K562 (cell line): ENCODE data around the gene PRDM16. TPM values are rescaled to one million over a fixed set of nuclear protein-coding genes. Genes with fewer than 3 reads are reported as not detected.

Experiments used
- ATAC-seq: fragments of 200-7000 bp; cut with Tn5 transposase; 3 replicates; pipeline ENCODE4 v1.9.1; 2020; ENCODE audit warnings: moderate library complexity
- BruUV-seq: library from RNA; stranded (reverse); fragments of 400-500 nt; replicated peaks from 2 replicates; lab custom pipeline; 2021; lab: Mats Ljungman, UMichigan
- CTCF ChIA-PET: fragments of 300-600 bp; formaldehyde crosslinking; extraction: SDS; loops from one replicate; lab custom pipeline; 2021; ENCODE audit warnings: low intra/inter-chr PET ratio; lab: Yijun Ruan, JAX
- POLR2A ChIA-PET: fragments of 300-600, 350-650 bp; sonication (Branson Sonifier 250); formaldehyde crosslinking; extraction: SDS; loops from one replicate; lab custom pipeline; 2021; ENCODE audit warnings: antibody characterized with exemption, inconsistent platforms; lab: Yijun Ruan, JAX
- DNase-seq, 4 experiments: peaks; one replicate each; pipeline versions ENCODE4 v3.0.0 to v3.0.0-alpha.2; 2011 to 2018; ENCODE audit warnings: low spot score in 3 of 4, mixed read lengths in 3 of 4; ENCODE audit errors: extremely low read depth in 1 of 4
- FAIRE-seq: peaks from 2 replicates; lab custom pipeline; 2011; peaks lifted over from hg19 to GRCh38; lab: Jason Lieb, UNC
- H2AFZ ChIP-seq: 2 replicates; pipeline ENCODE4 v1.6.0; 2011; ENCODE audit warnings: low read depth, low read length, control low read depth, inconsistent platforms
- H3K27ac ChIP-seq: fragments of 200-600 bp; 3 replicates; pipeline ENCODE4 v1.8.0; 2011; ENCODE audit warnings: low read depth, mild to moderate bottlenecking, control low read depth, inconsistent platforms, low read length, moderate library complexity, mixed read lengths; ENCODE audit errors: extremely low read depth
- H3K27me3 ChIP-seq, 2 experiments: fragments of 300-600 bp in 1 of 2; 2 replicates in 1 of 2; 3 replicates in 1 of 2; pipeline versions ENCODE4 v1.6.0 to v1.8.0; 2011; ENCODE audit warnings: inconsistent platforms in 2 of 2, low read length in 2 of 2, mild to moderate bottlenecking in 1 of 2, mixed read lengths in 1 of 2, moderate library complexity in 1 of 2; ENCODE audit not compliant: control insufficient read depth in 2 of 2, insufficient read depth in 2 of 2
- H3K36me3 ChIP-seq: fragments of 300-600 bp; 3 replicates; pipeline ENCODE4 v1.8.0; 2011; ENCODE audit warnings: mild to moderate bottlenecking, low read length, inconsistent platforms; ENCODE audit not compliant: control insufficient read depth, insufficient read depth
- H3K4me1 ChIP-seq, 2 experiments: fragments of 200-600 bp in 1 of 2; replicated peaks in 1 of 2; 2 replicates in 1 of 2; 3 replicates in 1 of 2; pipeline versions ENCODE4 v1.5.1 to v1.8.0; 2011; ENCODE audit warnings: inconsistent platforms in 2 of 2, low read length in 2 of 2, mild to moderate bottlenecking in 1 of 2, mixed read lengths in 1 of 2, moderate library complexity in 1 of 2; ENCODE audit not compliant: control insufficient read depth in 2 of 2, insufficient read depth in 2 of 2
- H3K4me2 ChIP-seq: 2 replicates; pipeline ENCODE4 v1.6.1; 2011; ENCODE audit warnings: low read length, control low read depth, inconsistent platforms, mixed read lengths; ENCODE audit not compliant: insufficient read depth
- H3K4me3 ChIP-seq: fragments of 200-600 bp; sonication (generic), shearing (Covaris generic); 2 replicates; pipeline ENCODE4 v1.5.1; 2016; ENCODE audit warnings: control low read depth, inconsistent platforms
- H3K79me2 ChIP-seq: fragments of 200-600 bp; 3 replicates; pipeline ENCODE4 v1.8.0; 2011; ENCODE audit warnings: low read length, inconsistent platforms; ENCODE audit not compliant: control insufficient read depth, insufficient read depth
- H3K9ac ChIP-seq, 2 experiments: 2 replicates each; pipeline versions ENCODE4 v1.6.0 to v1.6.1; 2011; ENCODE audit warnings: low read depth in 2 of 2, low read length in 2 of 2, control low read depth in 1 of 2, inconsistent platforms in 1 of 2, mild to moderate bottlenecking in 1 of 2, mixed read lengths in 1 of 2; ENCODE audit not compliant: insufficient read depth in 1 of 2
- H3K9me1 ChIP-seq: one replicate; pipeline ENCODE4 v1.6.0; 2011; ENCODE audit warnings: inconsistent platforms, mild to moderate bottlenecking, low read length, moderate library complexity; ENCODE audit not compliant: control insufficient read depth, insufficient read depth
- H3K9me3 ChIP-seq: replicated peaks from 2 replicates; pipeline ENCODE4 v1.5.1; 2011; ENCODE audit warnings: low read depth, low read length, inconsistent platforms; ENCODE audit not compliant: control insufficient read depth, insufficient read depth
- H4K20me1 ChIP-seq: replicated peaks from 2 replicates; pipeline ENCODE4 v1.6.1; 2011; ENCODE audit warnings: low read length, inconsistent platforms, mixed read lengths; ENCODE audit not compliant: control insufficient read depth, insufficient read depth
- GTF2E2 ChIP-seq: fragments of 200-800 bp; sonication (Bioruptor generic); IDR thresholded peaks from 2 replicates; pipeline ENCODE4 v1.6.1; 2016; ENCODE audit warnings: missing genetic modification characterization, missing compliant biosample characterization
- HMGN3 ChIP-seq: IDR thresholded peaks from 2 replicates; pipeline ENCODE4 v1.6.1; 2011; ENCODE audit warnings: borderline replicate concordance, low read depth, mild to moderate bottlenecking, mixed read lengths, low read length; ENCODE audit not compliant: insufficient read length; ENCODE audit errors: extremely low read depth
- MXI1 ChIP-seq: IDR thresholded peaks from 2 replicates; pipeline ENCODE4 v1.6.1; 2011; ENCODE audit warnings: low read depth, mild to moderate bottlenecking, improper control_type of control experiment, low read length
- NFIX ChIP-seq: fragments of 250-450 bp; sonication (Bioruptor Pico); IDR thresholded peaks from 2 replicates; pipeline ENCODE4 v1.4.0; 2020; ENCODE audit warnings: low read depth, mild to moderate bottlenecking, moderate library complexity
- NFXL1 ChIP-seq: fragments of 450-650 bp; formaldehyde crosslinking; IDR thresholded peaks from 2 replicates; pipeline ENCODE4 v1.4.0; 2021; ENCODE audit warnings: mild to moderate bottlenecking
- NR2F6 ChIP-seq: fragments of 450-650 bp; formaldehyde crosslinking; IDR thresholded peaks from 2 replicates; pipeline ENCODE4 v1.4.0; 2020; ENCODE audit warnings: mild to moderate bottlenecking
- NR3C1 ChIP-seq: sonication (generic); formaldehyde crosslinking; IDR thresholded peaks from 2 replicates; pipeline ENCODE4 v1.8.1; 2022; ENCODE audit warnings: missing genetic modification reagents
- RBM14 ChIP-seq: fragments of 200-400 bp; formaldehyde crosslinking; IDR thresholded peaks from 2 replicates; pipeline ENCODE4 v1.6.1; 2018; ENCODE audit warnings: low read depth, mild to moderate bottlenecking, low read length, moderate library complexity, borderline replicate concordance; ENCODE audit not compliant: insufficient read depth
- ZC3H8 ChIP-seq: fragments of 450-650 bp; IDR thresholded peaks from 2 replicates; pipeline ENCODE4 v1.6.1; 2017
- ZKSCAN3 ChIP-seq: fragments of 250-450 bp; sonication (Bioruptor Pico); IDR thresholded peaks from 2 replicates; pipeline ENCODE4 v1.4.0; 2020
- ZNF23 ChIP-seq: fragments of 250-450 bp; sonication (Bioruptor Pico); IDR thresholded peaks from 2 replicates; pipeline ENCODE4 v1.4.0; 2020; ENCODE audit warnings: mild to moderate bottlenecking
- ZNF766 ChIP-seq: fragments of 200-800 bp; sonication (Bioruptor generic); conservative IDR thresholded peaks from 2 replicates; pipeline ENCODE4 v1.6.1; 2016; ENCODE audit warnings: missing genetic modification characterization, missing compliant biosample characterization
- WGBS: fragments of 100-300 bp; shearing (Covaris generic); methylation state at CpG from one replicate; pipeline ENCODE4 v1.1.6; 2016; ENCODE audit warnings: low coverage, mixed read lengths; ENCODE audit not compliant: insufficient coverage; ENCODE audit errors: missing lambda C conversion rate; 5-methylcytosine and 5-hydroxymethylcytosine counted together
- in situ Hi-C: fragments of 300-500 bp; cut with MboI; formaldehyde crosslinking; loops from 4 replicates; pipeline ENCODE4 v1.15.0; 2018; ENCODE audit warnings: inconsistent platforms, mixed read lengths
- intact Hi-C: fragments of 100-400 bp; cut with micrococcal nuclease; formaldehyde crosslinking; loops from 2 replicates; pipeline ENCODE4 v1.14.2; 2022
- polyA plus RNA-seq, 8 experiments: library from polyadenylated mRNA; depleted of rRNA in 4 of 8; stranded (reverse) in 5 of 8; unstranded in 3 of 8; fragments of >200 nt; fragmentation: Nextera tagmentation in 2 of 8; fragmentation: Illumina TruSeq in 1 of 8; extraction: Ambion mirVana in 2 of 8; extraction: Trizol in 1 of 8; gene quantifications; 2 replicates each; pipeline versions ENCODE4 v1.2.1 to v1.2.3, GENCODE V29; 2011 to 2014; ENCODE audit warnings: inconsistent platforms in 1 of 8, missing spikeins in 1 of 8
- total RNA-seq, 7 experiments: library from RNA; depleted of rRNA in 6 of 7; stranded (reverse); fragments of >200 nt in 6 of 7; fragmentation: Illumina TruSeq in 2 of 7; extraction: Trizol in 2 of 7; gene quantifications; 2 replicates each; pipeline versions ENCODE4 v1.2.1 to v1.2.3, GENCODE V29; 2011 to 2021; ENCODE audit warnings: low replicate concordance in 1 of 7
- TF ChIP-seq, protein P1 (sequence below), 2 experiments: fragments of 450-650 bp in 1 of 2; sonication (generic) in 1 of 2; formaldehyde crosslinking; conservative IDR thresholded peaks; 2 replicates each; pipeline versions ENCODE4 v1.4.0 to v1.8.1; 2020 to 2022; ENCODE audit warnings: mild to moderate bottlenecking in 1 of 2, missing genetic modification reagents in 1 of 2
- TF ChIP-seq, protein P2 (sequence below): fragments of 250-450 bp; sonication (Bioruptor Pico); IDR thresholded peaks from 2 replicates; pipeline ENCODE4 v1.8.0; 2021; ENCODE audit warnings: mild to moderate bottlenecking, moderate library complexity
- TF ChIP-seq, protein P3 (sequence below): sonication (generic); IDR thresholded peaks from 2 replicates; pipeline ENCODE4 v1.6.1; 2016
- TF ChIP-seq, protein P4 (sequence below): fragments of 450-650 bp; IDR thresholded peaks from 2 replicates; pipeline ENCODE4 v1.7.0; 2016; ENCODE audit warnings: borderline replicate concordance
- TF ChIP-seq, protein P5 (sequence below): fragments of 250-450 bp; sonication (Bioruptor Pico); IDR thresholded peaks from 2 replicates; pipeline ENCODE4 v1.8.0; 2021; ENCODE audit warnings: moderate library complexity, mild to moderate bottlenecking, inconsistent platforms

PRDM16 gene
- total and polyA plus RNA-seq, 9 of the 15 experiments (the other 6 are each of a cell fraction or from before 2014, with no cell fraction given) = 0.10 to 0.27 TPM; not detected in 7

DNA sequence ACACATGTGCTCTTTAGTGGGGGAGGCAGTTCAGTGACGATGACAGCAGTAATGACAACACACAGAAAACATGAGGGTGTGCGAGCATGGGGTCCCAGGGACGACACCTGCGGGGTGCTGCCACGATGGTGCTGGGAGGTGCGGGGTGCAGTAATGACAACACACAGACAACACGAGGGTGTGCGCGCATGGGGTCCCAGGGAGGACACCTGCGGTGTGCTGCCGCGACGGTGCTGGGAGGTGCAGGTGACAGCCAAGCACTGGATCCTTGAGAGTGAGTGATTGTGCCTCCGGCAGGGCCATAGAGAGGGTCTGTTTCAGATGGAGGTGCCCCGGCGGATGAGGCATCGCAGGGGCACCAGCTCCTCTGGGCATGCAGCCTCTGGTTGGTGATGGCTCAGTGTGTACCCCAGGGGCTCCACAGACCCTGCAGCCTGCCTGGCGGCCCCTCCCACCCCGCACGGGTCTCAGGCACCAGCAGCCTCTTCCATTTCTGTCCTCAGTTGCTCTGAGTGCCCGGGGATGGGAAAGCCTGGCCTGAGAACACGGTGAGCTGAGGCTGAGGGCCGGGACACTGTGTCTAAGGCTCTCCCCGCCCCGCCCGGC lies 193.8 kb downstream of the PRDM16 start (continued):
- TF ChIP-seq, protein P1, sequence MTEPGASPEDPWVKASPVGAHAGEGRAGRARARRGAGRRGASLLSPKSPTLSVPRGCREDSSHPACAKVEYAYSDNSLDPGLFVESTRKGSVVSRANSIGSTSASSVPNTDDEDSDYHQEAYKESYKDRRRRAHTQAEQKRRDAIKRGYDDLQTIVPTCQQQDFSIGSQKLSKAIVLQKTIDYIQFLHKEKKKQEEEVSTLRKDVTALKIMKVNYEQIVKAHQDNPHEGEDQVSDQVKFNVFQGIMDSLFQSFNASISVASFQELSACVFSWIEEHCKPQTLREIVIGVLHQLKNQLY (CRISPR knock-in tag; conservative IDR thresholded peaks at IDR 0.05) = no peak
- TF ChIP-seq NFXL1 (no peak), ZKSCAN3 (CRISPR knock-in tag) (no peak), ZC3H8 (no peak), GTF2E2 (no peak), ZNF766 (CRISPR knock-in tag) (no peak)
- TF ChIP-seq, protein P2, sequence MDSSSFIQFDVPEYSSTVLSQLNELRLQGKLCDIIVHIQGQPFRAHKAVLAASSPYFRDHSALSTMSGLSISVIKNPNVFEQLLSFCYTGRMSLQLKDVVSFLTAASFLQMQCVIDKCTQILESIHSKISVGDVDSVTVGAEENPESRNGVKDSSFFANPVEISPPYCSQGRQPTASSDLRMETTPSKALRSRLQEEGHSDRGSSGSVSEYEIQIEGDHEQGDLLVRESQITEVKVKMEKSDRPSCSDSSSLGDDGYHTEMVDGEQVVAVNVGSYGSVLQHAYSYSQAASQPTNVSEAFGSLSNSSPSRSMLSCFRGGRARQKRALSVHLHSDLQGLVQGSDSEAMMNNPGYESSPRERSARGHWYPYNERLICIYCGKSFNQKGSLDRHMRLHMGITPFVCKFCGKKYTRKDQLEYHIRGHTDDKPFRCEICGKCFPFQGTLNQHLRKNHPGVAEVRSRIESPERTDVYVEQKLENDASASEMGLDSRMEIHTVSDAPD (CRISPR knock-in tag) = no peak
- TF ChIP-seq, protein P3, sequence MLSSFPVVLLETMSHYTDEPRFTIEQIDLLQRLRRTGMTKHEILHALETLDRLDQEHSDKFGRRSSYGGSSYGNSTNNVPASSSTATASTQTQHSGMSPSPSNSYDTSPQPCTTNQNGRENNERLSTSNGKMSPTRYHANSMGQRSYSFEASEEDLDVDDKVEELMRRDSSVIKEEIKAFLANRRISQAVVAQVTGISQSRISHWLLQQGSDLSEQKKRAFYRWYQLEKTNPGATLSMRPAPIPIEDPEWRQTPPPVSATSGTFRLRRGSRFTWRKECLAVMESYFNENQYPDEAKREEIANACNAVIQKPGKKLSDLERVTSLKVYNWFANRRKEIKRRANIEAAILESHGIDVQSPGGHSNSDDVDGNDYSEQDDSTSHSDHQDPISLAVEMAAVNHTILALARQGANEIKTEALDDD = no peak

DNA sequence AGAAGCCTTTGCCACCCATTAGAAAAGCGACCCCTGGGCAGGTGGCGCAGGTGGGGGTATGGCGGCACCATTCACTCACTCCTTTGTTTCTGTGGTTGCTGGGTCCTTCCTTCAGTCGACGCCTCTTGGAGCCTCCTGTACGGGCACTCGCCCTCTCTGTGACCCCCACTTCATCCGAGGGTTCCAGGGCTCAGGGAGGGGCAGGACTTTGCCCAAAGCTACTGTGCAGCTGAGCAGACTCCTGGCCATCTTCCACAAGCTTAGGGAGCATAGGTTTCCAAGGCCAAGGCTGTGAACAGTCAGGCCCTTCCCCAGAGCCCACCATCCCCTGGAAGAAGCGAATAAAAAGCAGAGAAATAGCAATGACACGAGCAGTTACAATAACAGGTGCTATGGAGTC lies 194.8 kb downstream of the PRDM16 start:
- Histone ChIP-seq H3K4me2 (no peak overlapping the region), H3K9me1 (no peaks in the 10 kb centered on the region), H3K4me3 (no peak overlapping the region), H4K20me1 (peaks cover 4% of the 10 kb centered on the region), H3K27me3 (peaks cover 18 to 45% of the 10 kb centered on the region in 2 experiments; a peak in 3 of 5 replicates), H3K9me3 (no peaks in the 10 kb centered on the region), H3K27ac (no peak overlapping the region), H3K36me3 (no peaks in the 10 kb centered on the region), H2AFZ (no peak overlapping the region), H3K4me1 (peaks cover 0 to 15% of the 10 kb centered on the region in 2 experiments; a peak in 1 of 5 replicates), H3K9ac (no peak overlapping the region), H3K79me2 (no peaks in the 10 kb centered on the region)
- in situ Hi-C loops (no loop called here), intact Hi-C loops (no loop called here)
- ChIA-PET POLR2A (no interaction called here), CTCF (no interaction called here)
- DNase-seq (no peak), ATAC-seq (no peak), FAIRE-seq (no peak)
- WGBS = 3% methylated on average over 10 of the region's 10 CpGs
- BruUV-seq = no TSS peak
- TF ChIP-seq RBM14 (no peak), MXI1 (no peak), ZNF23 (CRISPR knock-in tag) (no peak), HMGN3 (no peak), NFIX (CRISPR knock-in tag) (no peak), NR2F6 (CRISPR knock-in tag) (no peak), NR3C1 (CRISPR knock-in tag) (no peak)
- TF ChIP-seq, protein P4, sequence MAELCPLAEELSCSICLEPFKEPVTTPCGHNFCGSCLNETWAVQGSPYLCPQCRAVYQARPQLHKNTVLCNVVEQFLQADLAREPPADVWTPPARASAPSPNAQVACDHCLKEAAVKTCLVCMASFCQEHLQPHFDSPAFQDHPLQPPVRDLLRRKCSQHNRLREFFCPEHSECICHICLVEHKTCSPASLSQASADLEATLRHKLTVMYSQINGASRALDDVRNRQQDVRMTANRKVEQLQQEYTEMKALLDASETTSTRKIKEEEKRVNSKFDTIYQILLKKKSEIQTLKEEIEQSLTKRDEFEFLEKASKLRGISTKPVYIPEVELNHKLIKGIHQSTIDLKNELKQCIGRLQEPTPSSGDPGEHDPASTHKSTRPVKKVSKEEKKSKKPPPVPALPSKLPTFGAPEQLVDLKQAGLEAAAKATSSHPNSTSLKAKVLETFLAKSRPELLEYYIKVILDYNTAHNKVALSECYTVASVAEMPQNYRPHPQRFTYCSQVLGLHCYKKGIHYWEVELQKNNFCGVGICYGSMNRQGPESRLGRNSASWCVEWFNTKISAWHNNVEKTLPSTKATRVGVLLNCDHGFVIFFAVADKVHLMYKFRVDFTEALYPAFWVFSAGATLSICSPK = no peak
- TF ChIP-seq, protein P5, sequence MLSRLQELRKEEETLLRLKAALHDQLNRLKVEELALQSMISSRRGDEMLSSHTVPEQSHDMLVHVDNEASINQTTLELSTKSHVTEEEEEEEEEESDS = no peak
